Loucy (cell line): Measurements from ENCODE around the gene ATG7.
A peak's percentile ranks its signal among the peaks of the same experiment; 100 is the strongest.

ENCODE experiments used
- H2AFZ ChIP-seq: fragments of 200-600 bp; sonication (generic); 2 replicates; pipeline ENCODE4 v1.6.0; 2016; ENCODE audit warnings: antibody characterized with exemption, mild to moderate bottlenecking, low read length, moderate library complexity
- H3F3A ChIP-seq: fragments of 200-600 bp; 2 replicates; pipeline ENCODE4 v1.6.0; 2016; ENCODE audit warnings: antibody characterized with exemption, low read depth, mild to moderate bottlenecking
- H3K27me3 ChIP-seq: fragments of 200-600 bp; sonication (generic); 2 replicates; pipeline ENCODE4 v1.6.1; 2014; ENCODE audit warnings: low read length, mild to moderate bottlenecking; ENCODE audit not compliant: insufficient read depth, poor library complexity, severe bottlenecking
- H3K36me3 ChIP-seq: fragments of 200-600 bp; sonication (generic); 2 replicates; pipeline ENCODE4 v1.6.1; 2016; ENCODE audit warnings: low read length; ENCODE audit not compliant: insufficient read depth
- H3K4me1 ChIP-seq: fragments of 200-600 bp; sonication (generic); 2 replicates; pipeline ENCODE4 v1.5.1; 2014; ENCODE audit warnings: low read length, mild to moderate bottlenecking; ENCODE audit not compliant: insufficient read depth, poor library complexity, severe bottlenecking
- H3K4me2 ChIP-seq: fragments of 200-600 bp; sonication (generic); 2 replicates; pipeline ENCODE4 v1.6.0; 2014; ENCODE audit warnings: antibody characterized with exemption, low read length, low read depth, mild to moderate bottlenecking; ENCODE audit not compliant: poor library complexity, severe bottlenecking
- H3K4me3 ChIP-seq: fragments of 200-600 bp; sonication (generic); 2 replicates; pipeline ENCODE4 v1.5.1; 2014; ENCODE audit warnings: low read length, mild to moderate bottlenecking, mixed read lengths; ENCODE audit not compliant: poor library complexity, severe bottlenecking
- H3K79me2 ChIP-seq: fragments of 200-600 bp; sonication (generic); 2 replicates; pipeline ENCODE4 v1.6.1; 2014; ENCODE audit warnings: low read length; ENCODE audit not compliant: insufficient read depth
- H3K9ac ChIP-seq: fragments of 200-600 bp; sonication (generic); 2 replicates; pipeline ENCODE4 v1.6.0; 2014; ENCODE audit warnings: mild to moderate bottlenecking, low read depth, low read length, moderate library complexity; ENCODE audit not compliant: poor library complexity, severe bottlenecking
- H3K9me2 ChIP-seq: fragments of 200-600 bp; sonication (generic); replicated peaks from 2 replicates; pipeline ENCODE4 v1.6.1; 2016; ENCODE audit warnings: low read depth, low read length, mixed read lengths
- H3K9me3 ChIP-seq: fragments of 200-600 bp; sonication (generic); 2 replicates; pipeline ENCODE4 v1.6.1; 2014; ENCODE audit warnings: mild to moderate bottlenecking, antibody characterized with exemption, low read length, low read depth; ENCODE audit not compliant: insufficient read depth
- H4K20me1 ChIP-seq: fragments of 200-600 bp; sonication (generic); 2 replicates; pipeline ENCODE4 v1.6.0; 2014; ENCODE audit warnings: antibody characterized with exemption, low read length, mild to moderate bottlenecking; ENCODE audit not compliant: insufficient read depth, poor library complexity, severe bottlenecking
- EZH2phosphoT487 ChIP-seq: fragments of 200-600 bp; IDR thresholded peaks from 2 replicates; pipeline ENCODE4 v1.6.1; 2018; ENCODE audit warnings: antibody characterized with exemption, mild to moderate bottlenecking, moderate library complexity, borderline replicate concordance
- TF ChIP-seq, protein P1 (sequence below): fragments of 200-600 bp; sonication (generic); conservative IDR thresholded peaks from 2 replicates; pipeline ENCODE4 v1.5.1; 2014; ENCODE audit warnings: mild to moderate bottlenecking, antibody characterized with exemption, low read length

The ATG7 gene

GRCh38 chr3:11272906-11273574 lies 843 bp downstream of the ATG7 start:
- Histone ChIP-seq H3K4me2 (peak overlapping the region; percentile 90), H2AFZ (peak overlapping the region; percentile 95; the same call in 1 of the 2 replicates), H4K20me1 (no peaks in the 10 kb centered on the region), H3K27me3 (no peaks in the 10 kb centered on the region), H3K9ac (peak overlapping the region; percentile 96), H3K4me1 (peaks cover 25% of the 10 kb centered on the region), H3K9me2 (no peaks in the 10 kb centered on the region), H3K9me3 (no peaks in the 10 kb centered on the region), H3K79me2 (peaks cover 25% of the 10 kb centered on the region), H3F3A (no peaks in the 10 kb centered on the region), H3K36me3 (no peaks in the 10 kb centered on the region), H3K4me3 (peak overlapping the region; percentile 88)
- TF ChIP-seq EZH2phosphoT487, result no peak
- TF ChIP-seq, protein P1, sequence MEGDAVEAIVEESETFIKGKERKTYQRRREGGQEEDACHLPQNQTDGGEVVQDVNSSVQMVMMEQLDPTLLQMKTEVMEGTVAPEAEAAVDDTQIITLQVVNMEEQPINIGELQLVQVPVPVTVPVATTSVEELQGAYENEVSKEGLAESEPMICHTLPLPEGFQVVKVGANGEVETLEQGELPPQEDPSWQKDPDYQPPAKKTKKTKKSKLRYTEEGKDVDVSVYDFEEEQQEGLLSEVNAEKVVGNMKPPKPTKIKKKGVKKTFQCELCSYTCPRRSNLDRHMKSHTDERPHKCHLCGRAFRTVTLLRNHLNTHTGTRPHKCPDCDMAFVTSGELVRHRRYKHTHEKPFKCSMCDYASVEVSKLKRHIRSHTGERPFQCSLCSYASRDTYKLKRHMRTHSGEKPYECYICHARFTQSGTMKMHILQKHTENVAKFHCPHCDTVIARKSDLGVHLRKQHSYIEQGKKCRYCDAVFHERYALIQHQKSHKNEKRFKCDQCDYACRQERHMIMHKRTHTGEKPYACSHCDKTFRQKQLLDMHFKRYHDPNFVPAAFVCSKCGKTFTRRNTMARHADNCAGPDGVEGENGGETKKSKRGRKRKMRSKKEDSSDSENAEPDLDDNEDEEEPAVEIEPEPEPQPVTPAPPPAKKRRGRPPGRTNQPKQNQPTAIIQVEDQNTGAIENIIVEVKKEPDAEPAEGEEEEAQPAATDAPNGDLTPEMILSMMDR, result no peak

GRCh38 chr3:11273891-11274291 lies 1.7 kb downstream of the ATG7 start:
- Histone ChIP-seq H3K4me2 (peak overlapping the region; percentile 90), H3K9me2 (no peaks in the 10 kb centered on the region), H3K4me1 (peaks cover 25% of the 10 kb centered on the region), H4K20me1 (no peaks in the 10 kb centered on the region), H3K36me3 (no peaks in the 10 kb centered on the region), H3K4me3 (peak overlapping the region; percentile 88), H3K79me2 (peaks cover 25% of the 10 kb centered on the region), H2AFZ (no peak overlapping the region), H3K27me3 (no peaks in the 10 kb centered on the region), H3F3A (no peaks in the 10 kb centered on the region), H3K9me3 (no peaks in the 10 kb centered on the region), H3K9ac (peak overlapping the region; percentile 96)
- TF ChIP-seq, protein P1, result no peak
- no peak for TF ChIP-seq EZH2phosphoT487

- Histone ChIP-seq H3K9me3 (no peaks in the 10 kb centered on the region), H3K4me3 (peak overlapping the region; percentile 88), H3K9me2 (no peaks in the 10 kb centered on the region), H4K20me1 (no peaks in the 10 kb centered on the region), H3K9ac (no peak overlapping the region), H3K36me3 (no peaks in the 10 kb centered on the region), H3K4me1 (peaks cover 25% of the 10 kb centered on the region), H3F3A (no peaks in the 10 kb centered on the region), H3K27me3 (no peaks in the 10 kb centered on the region), H2AFZ (no peak overlapping the region), H3K79me2 (peaks cover 25% of the 10 kb centered on the region), H3K4me2 (peak overlapping the region; percentile 90)
- TF ChIP-seq, protein P1, result no peak
Observed at GRCh38 chr3:11274566-11275142, 2.5 kb downstream of the ATG7 start.
